IMR-90 (cell line): ENCODE results near the gene EHBP1. TPM values are rescaled to one million over a fixed set of nuclear protein-coding genes. Genes with fewer than 3 reads are reported as not detected.

Experiments
- ATAC-seq: fragments of 200-7000 bp; cut with Tn5 transposase; 2 replicates; pipeline ENCODE4 v1.9.1; 2020; ENCODE audit warnings: low read depth, mild to moderate bottlenecking, moderate library complexity
- BruUV-seq: library from RNA; stranded (reverse); fragments of 400-500 nt; replicated peaks from 2 replicates; lab custom pipeline; 2021; lab: Mats Ljungman, UMichigan
- CTCF ChIA-PET: fragments of 300-600 bp; formaldehyde crosslinking; extraction: SDS; loops from one replicate; lab custom pipeline; 2021; ENCODE audit warnings: antibody characterized with exemption; lab: Yijun Ruan, JAX
- POLR2A ChIA-PET: fragments of 300-600 bp; sonication (Branson Sonifier 250); formaldehyde crosslinking; loops from one replicate; lab custom pipeline; 2022; ENCODE audit warnings: antibody characterized with exemption; ENCODE audit not compliant: unreplicated experiment; lab: Charles Lee
- DNase-seq: peaks from one replicate; pipeline ENCODE4 v3.0.0; 2013
- H2AFZ ChIP-seq: replicated peaks from 2 replicates; pipeline ENCODE3; 2013; ENCODE audit warnings: low read length, mild to moderate bottlenecking; ENCODE audit not compliant: poor library complexity
- H2AK5ac ChIP-seq: 2 replicates; pipeline ENCODE4 v1.6.1; 2013; ENCODE audit warnings: low read depth, low read length, inconsistent platforms
- H2AK9ac ChIP-seq: replicated peaks from 2 replicates; pipeline ENCODE3; 2013; ENCODE audit warnings: mild to moderate bottlenecking, low read depth, low read length, moderate library complexity; ENCODE audit not compliant: poor library complexity
- H2BK120ac ChIP-seq: 2 replicates; pipeline ENCODE4 v1.6.1; 2013; ENCODE audit warnings: low read depth, low read length, inconsistent platforms
- H2BK15ac ChIP-seq: 3 replicates; pipeline ENCODE4 v1.6.1; 2013; ENCODE audit warnings: low read depth, low read length, inconsistent platforms
- H2BK20ac ChIP-seq: 2 replicates; pipeline ENCODE4 v1.6.1; 2013; ENCODE audit warnings: low read depth, mild to moderate bottlenecking, inconsistent platforms, low read length, moderate library complexity
- H2BK5ac ChIP-seq: 2 replicates; pipeline ENCODE4 v1.6.1; 2013; ENCODE audit warnings: mild to moderate bottlenecking, low read depth, low read length, inconsistent platforms; ENCODE audit not compliant: poor library complexity, severe bottlenecking
- H3K14ac ChIP-seq: replicated peaks from 2 replicates; pipeline ENCODE4 v1.6.1; 2013; ENCODE audit warnings: low read depth, low read length, inconsistent platforms
- H3K18ac ChIP-seq: 2 replicates; pipeline ENCODE4 v1.6.1; 2013; ENCODE audit warnings: low read depth, low read length, control low read depth
- H3K23ac ChIP-seq: 2 replicates; pipeline ENCODE4 v1.6.1; 2013; ENCODE audit warnings: low read depth, low read length, inconsistent platforms
- H3K27ac ChIP-seq: 2 replicates; pipeline ENCODE4 v1.5.1; 2013; ENCODE audit warnings: mild to moderate bottlenecking, control low read depth, low read length; ENCODE audit not compliant: insufficient read depth
- H3K27me3 ChIP-seq: 2 replicates; pipeline ENCODE4 v1.6.1; 2013; ENCODE audit warnings: low read length; ENCODE audit not compliant: control insufficient read depth, insufficient read depth
- H3K36me3 ChIP-seq: 2 replicates; pipeline ENCODE4 v1.6.1; 2013; ENCODE audit warnings: low read length, mixed read lengths; ENCODE audit not compliant: control insufficient read depth, insufficient read depth
- H3K4ac ChIP-seq: 2 replicates; pipeline ENCODE4 v1.6.1; 2013; ENCODE audit warnings: low read depth, low read length, inconsistent platforms
- H3K4me1 ChIP-seq: 2 replicates; pipeline ENCODE4 v1.6.1; 2013; ENCODE audit warnings: low read length, mixed read lengths; ENCODE audit not compliant: control insufficient read depth, insufficient read depth
- H3K4me2 ChIP-seq: 2 replicates; pipeline ENCODE4 v1.6.1; 2013; ENCODE audit warnings: low read depth, mild to moderate bottlenecking, control low read depth, low read length, moderate library complexity
- H3K4me3 ChIP-seq: 2 replicates; pipeline ENCODE4 v1.5.1; 2013; ENCODE audit warnings: low read depth, mild to moderate bottlenecking, control low read depth, low read length, moderate library complexity; ENCODE audit not compliant: insufficient read depth
- H3K56ac ChIP-seq: 2 replicates; pipeline ENCODE4 v1.6.1; 2013; ENCODE audit warnings: low read length, inconsistent platforms; ENCODE audit not compliant: insufficient read depth; ENCODE audit errors: extremely low read depth
- H3K79me1 ChIP-seq, 2 experiments: 2 replicates each; pipeline ENCODE4 v1.6.1; 2013; ENCODE audit warnings: low read length in 2 of 2, inconsistent platforms in 1 of 2, low read depth in 1 of 2
- H3K9ac ChIP-seq: 2 replicates; pipeline ENCODE4 v1.6.1; 2013; ENCODE audit warnings: low read depth, low read length, control low read depth
- H3K9me1 ChIP-seq: 2 replicates; pipeline ENCODE4 v1.6.1; 2013; ENCODE audit warnings: low read length, inconsistent platforms; ENCODE audit not compliant: insufficient read depth
- H3K9me3 ChIP-seq: 2 replicates; pipeline ENCODE4 v1.6.1; 2013; ENCODE audit warnings: low read length; ENCODE audit not compliant: control insufficient read depth, insufficient read depth
- H4K20me1 ChIP-seq: 2 replicates; pipeline ENCODE4 v1.6.1; 2013; ENCODE audit warnings: low read length, inconsistent platforms; ENCODE audit not compliant: insufficient read depth
- H4K5ac ChIP-seq: 2 replicates; pipeline ENCODE4 v1.6.1; 2013; ENCODE audit warnings: mild to moderate bottlenecking, low read depth, low read length, control low read depth
- H4K8ac ChIP-seq, 2 experiments: 2 replicates each; pipeline ENCODE4 v1.6.1; 2013; ENCODE audit warnings: low read depth in 2 of 2, low read length in 2 of 2, control low read depth in 1 of 2, inconsistent platforms in 1 of 2
- H4K91ac ChIP-seq: 2 replicates; pipeline ENCODE4 v1.6.1; 2013; ENCODE audit warnings: low read depth, low read length, inconsistent platforms; ENCODE audit not compliant: insufficient read depth
- BHLHE40 ChIP-seq: fragments of 150-350 bp; IDR thresholded peaks from 2 replicates; pipeline ENCODE4 v1.6.1; 2016; ENCODE audit warnings: mild to moderate bottlenecking, low read depth, low read length
- CEBPB ChIP-seq: IDR thresholded peaks from 2 replicates; pipeline ENCODE4 v1.6.1; 2012; ENCODE audit warnings: low read depth, low read length, improper control_type of control experiment
- CHD1 ChIP-seq: IDR thresholded peaks from 2 replicates; pipeline ENCODE4 v1.6.1; 2012; ENCODE audit warnings: low read depth, low read length, improper control_type of control experiment
- FOS ChIP-seq: fragments of 150-350 bp; IDR thresholded peaks from 2 replicates; pipeline ENCODE4 v1.6.1; 2016; ENCODE audit warnings: low read depth, low read length
- MAFK ChIP-seq: IDR thresholded peaks from 2 replicates; pipeline ENCODE4 v1.6.1; 2012; ENCODE audit warnings: low read depth, low read length, improper control_type of control experiment
- MAZ ChIP-seq: IDR thresholded peaks from 2 replicates; pipeline ENCODE4 v1.6.1; 2012; ENCODE audit warnings: low read depth, mild to moderate bottlenecking, low read length, improper control_type of control experiment, moderate library complexity, borderline replicate concordance
- MXI1 ChIP-seq: IDR thresholded peaks from 2 replicates; pipeline ENCODE4 v1.6.1; 2012; ENCODE audit warnings: low read depth, mild to moderate bottlenecking, low read length, moderate library complexity, borderline replicate concordance
- NFE2L2 ChIP-seq: fragments of 150-350 bp; IDR thresholded peaks from 2 replicates; pipeline ENCODE4 v1.6.1; 2016; ENCODE audit warnings: low read depth, mild to moderate bottlenecking, low read length
- POLR2A ChIP-seq: IDR thresholded peaks from 2 replicates; pipeline ENCODE4 v1.6.1; 2012; ENCODE audit warnings: mild to moderate bottlenecking, low read depth, low read length
- RAD21 ChIP-seq: IDR thresholded peaks from 2 replicates; pipeline ENCODE4 v1.6.1; 2012; ENCODE audit warnings: low read length, improper control_type of control experiment
- RCOR1 ChIP-seq: IDR thresholded peaks from 2 replicates; pipeline ENCODE4 v1.6.1; 2012; ENCODE audit warnings: mild to moderate bottlenecking, low read length, improper control_type of control experiment; ENCODE audit not compliant: insufficient replicate concordance
- RFX5 ChIP-seq: IDR thresholded peaks from 2 replicates; pipeline ENCODE4 v1.8.0; 2012; ENCODE audit warnings: low read depth, mild to moderate bottlenecking, low read length, moderate library complexity
- SMC3 ChIP-seq: fragments of 150-350 bp; IDR thresholded peaks from 2 replicates; pipeline ENCODE4 v1.6.1; 2016; ENCODE audit warnings: low read depth, mild to moderate bottlenecking, antibody characterized with exemption, low read length, moderate library complexity
- WGBS, 2 experiments: methylation state at CpG; one replicate each; pipeline versions ENCODE4 v1.1.5 to v1.1.7; 2013; ENCODE audit warnings: missing lambda C conversion rate in 2 of 2; ENCODE audit not compliant: insufficient read length in 1 of 2; ENCODE audit errors: extremely low coverage in 2 of 2; 5-methylcytosine and 5-hydroxymethylcytosine counted together
- dilution Hi-C: fragments of 300-500 bp; cut with HindIII; formaldehyde crosslinking; loops from one replicate; pipeline ENCODE4 v1.14.3; 2018; ENCODE audit warnings: low sequenced_read_pairs; ENCODE audit not compliant: unreplicated experiment
- in situ Hi-C: fragments of 300-500 bp; cut with MboI; formaldehyde crosslinking; loops from 3 replicates; pipeline ENCODE4 v1.14.3; 2019; ENCODE audit warnings: low sequenced_read_pairs, inconsistent platforms, mixed read lengths
- intact Hi-C: fragments of 100-400 bp; cut with micrococcal nuclease; formaldehyde crosslinking; loops from 2 replicates; pipeline ENCODE4 v1.10.0; 2022
- polyA plus RNA-seq, 3 experiments: library from polyadenylated mRNA; depleted of rRNA; stranded (reverse); fragments of >200 nt; gene quantifications; 2 replicates each; pipeline ENCODE4 v1.2.3, GENCODE V29; 2012; ENCODE audit warnings: low replicate concordance in 1 of 3
- total RNA-seq: library from RNA; depleted of rRNA; stranded (reverse); fragments of >200 nt; gene quantifications from 2 replicates; pipeline ENCODE4 v1.2.3, GENCODE V29; 2012
- TF ChIP-seq, protein P1 (sequence below): conservative IDR thresholded peaks from 2 replicates; pipeline ENCODE4 v1.5.1; 2012; ENCODE audit warnings: mild to moderate bottlenecking, low read depth, low read length, improper control_type of control experiment
- TF ChIP-seq, protein P2 (sequence below): fragments of 150-350 bp; IDR thresholded peaks from 2 replicates; pipeline ENCODE4 v1.6.1; 2016; ENCODE audit warnings: low read depth, mild to moderate bottlenecking, low read length, moderate library complexity, borderline replicate concordance
- TF ChIP-seq, protein P3 (sequence below): fragments of 150-350 bp; IDR thresholded peaks from 2 replicates; pipeline ENCODE4 v1.6.1; 2017; ENCODE audit warnings: mild to moderate bottlenecking, antibody characterized with exemption, low read length, low read depth

EHBP1 gene
- total and polyA plus RNA-seq, 2 of the 4 experiments (the other 2 are of a cell fraction), result 28.3 to 44.4 TPM

DNA sequence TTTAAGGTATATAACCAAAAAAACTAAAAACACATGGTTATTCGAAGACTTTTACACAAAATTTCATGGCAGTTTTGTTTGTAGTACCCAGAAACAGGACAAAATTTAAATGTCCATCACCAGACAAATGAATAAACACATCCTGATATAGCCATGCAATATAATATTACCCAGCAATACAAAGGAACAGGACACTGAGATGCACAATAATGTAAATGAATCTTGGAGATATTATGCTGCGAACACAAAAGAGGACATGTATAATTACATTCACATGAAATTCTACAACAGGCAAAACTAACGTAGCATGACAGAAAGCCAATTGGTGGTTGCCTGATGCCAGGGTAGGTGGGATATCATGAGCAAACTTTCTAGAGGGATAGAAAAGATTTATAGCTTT is 252.7 kb downstream of the EHBP1 start:
- dilution Hi-C loops, result no loop called here
- no peak overlapping the region for H2BK5ac ChIP-seq
- H4K91ac ChIP-seq, result no peak overlapping the region
- intact Hi-C loops, result no loop called here
- no peak overlapping the region for H2AK9ac ChIP-seq
- no peak overlapping the region for H2AFZ ChIP-seq
- H4K8ac ChIP-seq, result no peak overlapping the region
- H4K20me1 ChIP-seq, result no peaks in the 10 kb centered on the region
- no peaks in the 10 kb centered on the region for H3K79me1 ChIP-seq
- no peak overlapping the region for H3K4me2 ChIP-seq
- ATAC-seq (no peak), DNase-seq (no peak)
- no TSS peak for BruUV-seq
- H2AK5ac ChIP-seq, result no peak overlapping the region
- CTCF ChIA-PET, result no interaction called here
- H3K36me3 ChIP-seq, result peaks cover 10% of the 10 kb centered on the region; the same call in 1 of the 2 replicates
- POLR2A ChIA-PET, result no interaction called here
- H2BK20ac ChIP-seq, result no peak overlapping the region
- no peak overlapping the region for H3K4me3 ChIP-seq
- H3K9me3 ChIP-seq, result no peaks in the 10 kb centered on the region
- H3K14ac ChIP-seq, result no peak overlapping the region
- no peak overlapping the region for H3K18ac ChIP-seq
- no peaks in the 10 kb centered on the region for H3K9me1 ChIP-seq
- H2BK120ac ChIP-seq, result no peak overlapping the region
- H3K27me3 ChIP-seq, result no peaks in the 10 kb centered on the region
- WGBS, 2 experiments, result no CpG with 5 or more reads among the region's 3 CpGs
- no peak overlapping the region for H2BK15ac ChIP-seq
- no peaks in the 10 kb centered on the region for H3K4me1 ChIP-seq
- TF ChIP-seq, protein P1, sequence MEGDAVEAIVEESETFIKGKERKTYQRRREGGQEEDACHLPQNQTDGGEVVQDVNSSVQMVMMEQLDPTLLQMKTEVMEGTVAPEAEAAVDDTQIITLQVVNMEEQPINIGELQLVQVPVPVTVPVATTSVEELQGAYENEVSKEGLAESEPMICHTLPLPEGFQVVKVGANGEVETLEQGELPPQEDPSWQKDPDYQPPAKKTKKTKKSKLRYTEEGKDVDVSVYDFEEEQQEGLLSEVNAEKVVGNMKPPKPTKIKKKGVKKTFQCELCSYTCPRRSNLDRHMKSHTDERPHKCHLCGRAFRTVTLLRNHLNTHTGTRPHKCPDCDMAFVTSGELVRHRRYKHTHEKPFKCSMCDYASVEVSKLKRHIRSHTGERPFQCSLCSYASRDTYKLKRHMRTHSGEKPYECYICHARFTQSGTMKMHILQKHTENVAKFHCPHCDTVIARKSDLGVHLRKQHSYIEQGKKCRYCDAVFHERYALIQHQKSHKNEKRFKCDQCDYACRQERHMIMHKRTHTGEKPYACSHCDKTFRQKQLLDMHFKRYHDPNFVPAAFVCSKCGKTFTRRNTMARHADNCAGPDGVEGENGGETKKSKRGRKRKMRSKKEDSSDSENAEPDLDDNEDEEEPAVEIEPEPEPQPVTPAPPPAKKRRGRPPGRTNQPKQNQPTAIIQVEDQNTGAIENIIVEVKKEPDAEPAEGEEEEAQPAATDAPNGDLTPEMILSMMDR, result no peak
- TF ChIP-seq CHD1 (no peak), BHLHE40 (no peak), RFX5 (no peak), NFE2L2 (no peak), MAZ (no peak), RAD21 (no peak), FOS (no peak), MAFK (no peak), CEBPB (no peak), SMC3 (no peak), MXI1 (no peak), POLR2A (no peak), RCOR1 (no peak)
- TF ChIP-seq, protein P2, sequence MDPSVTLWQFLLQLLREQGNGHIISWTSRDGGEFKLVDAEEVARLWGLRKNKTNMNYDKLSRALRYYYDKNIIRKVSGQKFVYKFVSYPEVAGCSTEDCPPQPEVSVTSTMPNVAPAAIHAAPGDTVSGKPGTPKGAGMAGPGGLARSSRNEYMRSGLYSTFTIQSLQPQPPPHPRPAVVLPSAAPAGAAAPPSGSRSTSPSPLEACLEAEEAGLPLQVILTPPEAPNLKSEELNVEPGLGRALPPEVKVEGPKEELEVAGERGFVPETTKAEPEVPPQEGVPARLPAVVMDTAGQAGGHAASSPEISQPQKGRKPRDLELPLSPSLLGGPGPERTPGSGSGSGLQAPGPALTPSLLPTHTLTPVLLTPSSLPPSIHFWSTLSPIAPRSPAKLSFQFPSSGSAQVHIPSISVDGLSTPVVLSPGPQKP, result no peak
- TF ChIP-seq, protein P3, sequence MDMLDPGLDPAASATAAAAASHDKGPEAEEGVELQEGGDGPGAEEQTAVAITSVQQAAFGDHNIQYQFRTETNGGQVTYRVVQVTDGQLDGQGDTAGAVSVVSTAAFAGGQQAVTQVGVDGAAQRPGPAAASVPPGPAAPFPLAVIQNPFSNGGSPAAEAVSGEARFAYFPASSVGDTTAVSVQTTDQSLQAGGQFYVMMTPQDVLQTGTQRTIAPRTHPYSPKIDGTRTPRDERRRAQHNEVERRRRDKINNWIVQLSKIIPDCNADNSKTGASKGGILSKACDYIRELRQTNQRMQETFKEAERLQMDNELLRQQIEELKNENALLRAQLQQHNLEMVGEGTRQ, result no peak
- no peak overlapping the region for H3K27ac ChIP-seq
- no peak overlapping the region for H3K56ac ChIP-seq
- H3K4ac ChIP-seq, result no peak overlapping the region
- no peak overlapping the region for H3K23ac ChIP-seq
- H4K5ac ChIP-seq, result no peak overlapping the region
- in situ Hi-C loops, result no loop called here
- H3K9ac ChIP-seq, result no peak overlapping the region
